Stimulated activated CD4-positive, alpha-beta T cell treated with anti-CD3 and anti-CD28 coated beads, Interleukin-1b, Interleukin-23, amount 100 ng/mL, for 48 hours (primary cell): ENCODE measurements around the gene PRIM2.
"Not testable (repeated sequence)": the region's sequence is repeated elsewhere in the genome, so short reads cannot be mapped to it uniquely, and the experiment has no call there.

Experiments
- DNase-seq: peaks from one replicate; pipeline ENCODE4 v3.0.0-alpha.2; 2020

PRIM2 gene

GRCh38 chr6:57368965-57369731 is 51.7 kb downstream of the PRIM2 start:
- not testable (repeated sequence) for DNase-seq

GRCh38 chr6:57371779-57372178 is 54.3 kb downstream of the PRIM2 start:
- not testable (repeated sequence) for DNase-seq

DNA sequence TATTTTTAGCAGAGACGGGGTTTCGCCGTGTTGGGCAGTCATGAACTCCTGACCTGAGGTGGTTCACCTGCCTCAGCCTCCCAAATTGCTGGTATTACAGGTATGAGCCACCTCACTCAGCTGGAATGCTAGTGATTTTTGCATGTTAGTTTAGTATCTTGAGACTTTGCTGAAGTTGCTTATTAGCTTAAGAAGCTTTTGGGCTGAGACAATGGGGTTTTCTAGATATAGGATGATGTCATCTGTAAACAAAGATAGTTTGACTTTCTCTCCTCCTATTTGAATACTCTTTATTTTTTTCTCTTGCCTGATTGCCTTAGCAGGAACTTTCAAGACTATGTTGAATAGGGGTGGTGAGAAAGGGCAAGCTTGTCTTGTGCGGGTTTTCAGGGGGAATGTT is 57.3 kb downstream of the PRIM2 start:
- DNase-seq, result not testable (repeated sequence)

DNA sequence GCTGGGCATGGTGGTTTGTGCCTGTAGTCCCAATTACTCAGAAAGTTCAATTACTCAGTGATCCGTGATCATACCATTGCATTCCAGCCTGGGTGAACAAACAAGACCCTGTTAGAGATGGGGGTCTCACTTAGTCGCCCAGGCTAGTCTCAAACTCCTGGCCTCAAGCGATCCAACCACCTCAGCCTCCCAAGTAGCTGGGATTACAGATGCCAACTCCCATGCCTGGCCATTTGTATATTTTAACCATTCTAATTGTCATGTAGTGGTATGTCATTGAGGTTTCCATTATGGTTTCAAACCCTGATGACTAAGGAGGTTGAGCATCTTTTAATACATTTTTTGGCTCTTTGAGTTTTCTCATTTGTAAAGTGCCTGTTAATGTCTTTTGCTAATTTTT is 58.7 kb downstream of the PRIM2 start:
- DNase-seq, result not testable (repeated sequence)

DNA sequence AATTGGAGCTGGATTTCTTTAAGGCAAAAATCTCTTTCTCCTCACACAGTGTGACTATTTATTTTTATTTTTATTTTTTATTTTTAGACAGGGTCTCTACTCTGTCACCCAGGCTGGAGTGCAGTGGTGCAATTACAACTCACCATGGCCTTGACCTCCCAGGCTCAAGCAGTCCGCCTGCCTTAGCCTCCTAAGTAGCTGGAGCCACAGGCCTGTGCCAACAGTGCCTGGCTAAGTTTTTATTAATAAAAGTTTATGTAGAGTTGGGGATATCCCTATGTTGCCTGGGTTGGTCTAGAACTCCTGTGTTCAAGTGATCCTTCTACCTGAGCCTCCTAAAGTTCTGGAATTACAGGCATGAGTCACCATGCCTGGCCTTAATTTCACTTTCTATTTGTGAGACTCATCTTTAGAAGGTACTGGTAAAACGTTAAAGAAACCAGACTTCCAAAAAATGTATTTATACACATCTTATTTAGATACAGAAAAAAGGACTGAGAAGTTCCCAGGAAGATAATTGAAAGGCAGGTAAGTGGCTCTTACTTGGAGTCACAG is 71.7 kb downstream of the PRIM2 start:
- not testable (repeated sequence) for DNase-seq

- DNase-seq, result not testable (repeated sequence)
Observed at GRCh38 chr6:57390818-57391217, 73.4 kb downstream of the PRIM2 start.

- DNase-seq, result not testable (repeated sequence)
Observed at GRCh38 chr6:57392047-57392446, 74.6 kb downstream of the PRIM2 start.

DNA sequence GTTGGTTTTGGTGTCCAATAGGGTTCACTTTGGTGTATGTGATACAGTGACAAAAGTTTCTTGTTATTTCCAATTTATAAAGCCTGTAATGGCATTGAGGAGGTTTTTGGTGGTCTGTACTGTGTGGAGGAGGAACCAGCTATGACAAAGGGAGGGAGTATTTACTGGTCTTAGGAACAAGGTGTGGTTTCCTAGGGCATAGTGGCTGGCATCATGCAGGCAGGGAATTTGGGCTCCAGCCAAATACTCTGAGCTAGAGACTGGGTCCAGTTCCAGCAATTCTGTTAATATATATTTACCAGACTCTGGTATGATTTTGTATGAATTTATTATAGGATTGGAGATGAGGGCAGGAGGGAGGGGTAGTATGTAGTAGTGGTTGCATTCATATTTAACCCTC is 101.9 kb downstream of the PRIM2 start:
- DNase-seq, result not testable (repeated sequence)

- DNase-seq, result no peak
Observed at GRCh38 chr6:57421503-57421902, 104.1 kb downstream of the PRIM2 start.

DNA sequence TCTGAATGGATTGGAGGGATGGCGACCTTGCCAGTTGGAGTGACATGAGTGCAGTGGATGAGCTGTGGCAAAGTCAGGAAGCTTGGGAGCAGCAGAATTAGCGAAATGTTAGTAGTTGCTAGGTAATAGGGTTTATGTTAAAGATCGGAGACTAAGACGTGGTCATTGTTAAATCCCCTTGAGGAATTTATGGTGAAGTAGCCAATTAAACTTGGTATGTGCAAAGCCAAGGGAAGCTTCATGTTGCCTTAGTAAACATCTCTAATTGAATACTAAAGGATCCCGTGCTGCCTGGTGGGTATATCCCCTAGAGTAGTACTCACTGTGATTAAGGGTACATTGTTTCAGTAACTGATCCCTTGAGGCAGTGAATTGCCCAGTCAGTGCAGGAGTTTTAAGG is 106.0 kb downstream of the PRIM2 start:
- no peak for DNase-seq

DNA sequence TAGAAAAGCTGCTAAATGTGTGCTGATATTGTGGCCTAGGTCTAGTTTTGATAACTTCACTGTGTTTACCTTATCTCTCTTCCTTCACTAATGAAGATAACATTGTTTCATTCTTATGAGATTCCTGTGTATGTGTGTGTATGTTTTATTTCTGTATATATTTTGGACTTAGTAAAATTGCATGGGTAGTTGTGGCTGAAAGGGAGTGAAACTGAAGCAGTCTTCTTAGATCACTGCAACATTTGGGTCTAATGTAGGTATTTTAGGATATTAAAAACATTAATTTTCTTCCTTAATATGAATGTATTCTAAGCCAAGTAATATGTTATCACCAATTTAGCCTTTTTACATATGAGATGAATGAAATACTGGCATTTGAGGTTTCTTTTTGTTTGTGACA is 114.3 kb downstream of the PRIM2 start:
- not testable (repeated sequence) for DNase-seq

DNA sequence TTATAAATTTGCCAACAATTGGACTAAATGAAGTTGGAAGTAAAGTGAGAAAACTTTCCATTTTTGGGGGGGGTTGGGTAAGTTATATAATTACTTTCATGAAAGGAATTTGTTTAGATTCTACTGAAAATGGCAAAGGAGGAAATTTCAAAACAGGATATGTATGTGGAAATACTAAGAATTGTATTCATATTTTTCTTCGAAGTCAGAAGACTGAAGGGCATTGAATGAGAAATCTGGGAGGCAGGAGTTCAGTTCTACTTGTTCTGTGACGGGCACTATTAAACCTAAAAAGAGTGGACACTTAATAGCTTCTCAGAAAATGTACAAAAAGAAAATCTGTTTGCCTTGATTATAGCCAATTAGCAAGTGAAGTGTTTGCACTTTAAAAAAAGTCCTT is 114.7 kb downstream of the PRIM2 start:
- DNase-seq, result no peak

DNA sequence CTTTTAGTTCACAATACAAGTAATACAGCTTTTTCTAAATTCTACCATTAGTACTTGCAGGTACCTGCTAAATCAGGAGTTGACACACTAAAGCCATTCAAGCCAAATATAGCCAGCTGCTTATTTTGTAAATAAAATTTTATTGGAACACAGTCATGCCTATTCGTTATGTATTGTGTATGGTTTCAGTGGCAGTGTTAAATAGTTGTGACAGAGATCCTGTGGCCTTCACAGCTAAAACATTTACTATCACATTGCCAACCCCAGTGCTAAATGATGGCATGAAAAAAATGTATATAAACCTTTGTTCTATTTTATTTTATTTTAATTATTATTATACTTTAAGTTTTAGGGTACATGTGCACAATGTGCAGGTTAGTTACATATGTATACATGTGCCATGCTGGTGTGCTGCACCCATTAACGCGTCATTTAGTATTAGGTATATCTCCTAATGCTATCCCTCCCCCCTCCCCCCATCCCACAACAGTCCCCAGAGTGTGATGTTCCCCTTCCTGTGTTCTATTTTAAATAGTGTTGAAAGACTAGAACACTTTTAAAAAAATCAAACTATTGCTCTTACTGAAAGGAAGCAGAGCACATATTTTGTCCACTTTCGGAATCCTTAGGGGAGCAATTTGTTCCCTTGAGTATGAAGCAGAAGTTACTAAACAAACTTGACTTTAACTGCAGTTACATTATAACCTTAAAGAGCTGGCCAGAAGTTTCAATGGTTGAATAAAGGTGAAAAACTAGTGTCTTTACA is 115.7 kb downstream of the PRIM2 start:
- no peak for DNase-seq

GRCh38 chr6:57433790-57434189 is 116.4 kb downstream of the PRIM2 start:
- DNase-seq, result not testable (repeated sequence)

GRCh38 chr6:57434944-57435343 is 117.5 kb downstream of the PRIM2 start:
- no peak for DNase-seq

- no peak for DNase-seq
Observed at GRCh38 chr6:57435475-57436160, 118.2 kb downstream of the PRIM2 start.

DNA sequence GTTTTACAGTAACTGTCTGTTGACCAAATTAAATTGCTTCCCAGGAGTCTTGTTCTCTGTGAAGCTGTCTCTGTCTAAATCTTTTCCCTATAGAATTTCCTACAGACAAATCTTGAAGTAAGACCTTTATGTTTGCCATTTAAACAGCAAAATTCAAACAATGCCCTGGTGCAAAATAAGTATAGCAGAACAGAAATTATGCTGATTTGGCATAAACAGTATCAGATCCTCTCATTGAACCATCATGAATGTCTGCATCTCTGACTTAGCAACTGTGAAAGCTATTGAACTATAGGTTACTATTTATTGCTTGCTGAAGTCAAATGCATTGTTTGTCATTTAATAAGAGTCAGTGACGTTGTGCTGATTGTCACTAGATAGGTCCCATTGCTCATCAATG is 123.3 kb downstream of the PRIM2 start:
- DNase-seq, result not testable (repeated sequence)

DNA sequence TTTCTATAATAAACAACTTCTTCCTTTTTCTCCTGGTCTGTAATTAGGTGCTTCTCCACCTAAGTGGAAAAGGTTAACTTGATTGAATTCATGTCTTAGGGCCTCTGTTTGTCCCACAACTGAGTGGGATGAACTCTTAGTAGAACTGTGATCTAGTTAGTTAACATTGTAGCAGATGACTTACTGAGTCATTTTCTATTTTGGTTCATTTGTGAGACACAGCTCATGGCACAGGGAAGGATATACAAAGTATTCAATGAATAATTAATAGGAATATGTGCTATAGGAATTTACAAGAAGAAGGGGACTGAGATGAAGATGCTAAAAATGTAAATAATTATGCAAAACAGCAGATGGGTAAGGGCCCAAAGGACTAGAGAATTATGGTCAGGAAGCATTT is 124.7 kb downstream of the PRIM2 start:
- not testable (repeated sequence) for DNase-seq

DNA sequence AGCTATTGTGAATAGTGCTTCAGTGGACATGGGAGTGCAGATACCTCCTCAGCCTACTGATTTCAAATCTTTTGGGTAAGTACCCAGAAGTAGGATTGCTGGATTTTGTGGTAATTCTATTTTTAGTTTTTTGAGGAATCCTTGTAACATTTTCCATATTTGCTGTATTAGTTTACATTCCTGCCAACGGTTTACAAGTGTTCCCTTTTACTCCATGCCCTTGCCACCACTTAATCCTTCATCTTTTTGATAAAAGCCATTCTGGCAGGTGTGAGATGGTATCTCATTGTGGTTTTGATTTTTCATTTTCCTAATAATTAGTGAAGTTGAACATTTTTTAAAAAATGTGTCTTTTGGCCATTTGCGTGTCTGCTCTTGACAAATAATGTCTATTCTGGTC is 125.8 kb downstream of the PRIM2 start:
- not testable (repeated sequence) for DNase-seq

- DNase-seq, result not testable (repeated sequence)
Observed at GRCh38 chr6:57444787-57445186, 127.4 kb downstream of the PRIM2 start.

DNA sequence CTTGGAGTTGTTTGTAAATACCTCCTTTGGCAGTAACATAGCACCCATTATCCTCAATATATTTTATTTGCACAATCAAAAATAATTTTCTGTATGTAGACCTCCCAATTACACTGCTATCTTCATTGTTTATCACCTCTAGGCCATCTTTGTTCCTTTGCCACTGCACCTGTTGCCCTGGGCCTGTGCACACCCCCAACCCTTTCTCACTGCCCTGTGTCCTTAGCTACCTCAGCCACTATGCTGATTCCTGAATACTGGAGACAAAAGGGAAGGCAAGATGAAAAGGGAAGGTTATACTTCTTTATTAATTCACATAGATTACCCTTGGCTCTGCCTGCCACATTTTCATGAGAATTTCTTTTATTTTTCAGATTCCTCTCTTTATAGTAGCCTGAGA is 127.9 kb downstream of the PRIM2 start:
- DNase-seq, result not testable (repeated sequence)

- not testable (repeated sequence) for DNase-seq
Observed at GRCh38 chr6:57445790-57446468, 128.5 kb downstream of the PRIM2 start.
